COLO668 (cell line): ENCODE results near the gene COL27A1.

Experiments used
- DNase-seq: peaks from one replicate; lab custom pipeline; 2025; ENCODE audit not compliant: unreplicated experiment; lab: John Stamatoyannopoulos, UW

Gene COL27A1

DNA sequence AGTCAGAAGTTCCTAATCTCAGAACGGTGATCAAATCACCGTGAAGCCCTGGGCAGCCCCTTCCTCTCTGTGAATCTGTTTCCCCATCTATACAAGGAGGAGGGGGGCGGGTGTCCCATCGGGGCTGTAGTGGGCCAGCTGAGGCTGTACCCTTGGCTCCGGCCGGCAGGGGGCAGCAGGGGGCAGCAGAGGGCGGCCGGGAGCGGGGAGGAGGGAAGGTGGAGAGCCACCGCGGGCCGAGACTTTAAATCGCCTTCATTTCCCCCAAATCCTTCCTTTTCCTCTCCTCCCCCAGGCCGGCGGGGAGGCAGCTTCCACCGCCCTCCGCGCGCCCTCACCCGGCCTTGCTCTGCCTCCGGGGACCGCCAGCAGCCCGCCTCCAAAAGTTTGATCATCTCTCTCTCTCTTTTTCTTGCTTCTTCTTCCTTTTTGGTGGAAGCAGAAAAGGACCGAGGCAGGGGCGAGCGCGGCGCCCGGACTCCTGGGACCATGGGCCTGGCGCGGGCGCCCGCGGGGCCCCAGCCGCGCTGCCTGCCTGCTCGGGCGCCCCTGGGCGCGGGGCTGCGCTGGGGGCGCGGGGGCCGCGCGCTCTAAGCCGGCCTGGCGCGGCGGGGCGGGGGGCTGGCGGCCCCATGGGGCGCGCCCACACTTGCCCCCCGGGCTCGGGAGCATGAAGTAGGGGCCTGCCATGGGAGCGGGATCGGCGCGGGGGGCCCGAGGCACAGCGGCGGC is at the start of gene COL27A1:
Gene COL27A1, plus strand, starts transcription at position 275 of the 732 bp plus-strand sequence. Its CDS starts 414 bp downstream, at position 689.
- DNase-seq, result peak; percentile 54

DNA sequence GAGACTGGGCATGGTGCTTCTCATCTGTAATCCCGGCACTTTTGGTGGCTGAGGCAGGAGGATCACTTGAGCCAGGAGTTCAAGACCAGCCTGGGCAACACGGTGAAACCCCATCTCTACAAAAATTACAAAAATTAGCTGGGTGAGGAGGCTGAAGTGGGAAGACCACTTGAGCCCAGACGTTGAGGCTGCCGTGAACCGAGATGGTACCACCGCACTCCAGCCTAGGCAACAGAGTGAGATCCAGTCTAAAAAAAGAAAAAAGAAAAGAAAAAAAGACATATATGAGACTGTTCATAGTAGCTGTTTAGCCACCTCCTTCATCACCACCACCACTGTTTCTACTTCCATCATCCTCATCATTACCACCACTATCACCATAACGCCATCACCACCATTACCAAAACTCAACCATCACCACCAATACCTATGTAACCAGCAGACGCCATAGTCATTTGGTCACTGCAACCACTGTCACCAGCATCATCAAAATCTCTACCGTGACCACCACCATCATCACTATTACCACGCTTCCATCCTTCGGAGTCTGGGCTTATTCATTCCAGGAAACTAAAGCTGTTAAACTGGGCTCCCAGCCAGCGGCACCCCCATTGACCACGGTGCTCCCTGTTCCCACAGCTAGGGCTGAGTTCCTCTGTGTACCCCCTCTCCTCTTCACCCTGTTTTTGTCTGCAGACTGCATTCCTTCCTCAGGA is 47.9 kb upstream of the COL27A1 start:
- no peak for DNase-seq

DNA sequence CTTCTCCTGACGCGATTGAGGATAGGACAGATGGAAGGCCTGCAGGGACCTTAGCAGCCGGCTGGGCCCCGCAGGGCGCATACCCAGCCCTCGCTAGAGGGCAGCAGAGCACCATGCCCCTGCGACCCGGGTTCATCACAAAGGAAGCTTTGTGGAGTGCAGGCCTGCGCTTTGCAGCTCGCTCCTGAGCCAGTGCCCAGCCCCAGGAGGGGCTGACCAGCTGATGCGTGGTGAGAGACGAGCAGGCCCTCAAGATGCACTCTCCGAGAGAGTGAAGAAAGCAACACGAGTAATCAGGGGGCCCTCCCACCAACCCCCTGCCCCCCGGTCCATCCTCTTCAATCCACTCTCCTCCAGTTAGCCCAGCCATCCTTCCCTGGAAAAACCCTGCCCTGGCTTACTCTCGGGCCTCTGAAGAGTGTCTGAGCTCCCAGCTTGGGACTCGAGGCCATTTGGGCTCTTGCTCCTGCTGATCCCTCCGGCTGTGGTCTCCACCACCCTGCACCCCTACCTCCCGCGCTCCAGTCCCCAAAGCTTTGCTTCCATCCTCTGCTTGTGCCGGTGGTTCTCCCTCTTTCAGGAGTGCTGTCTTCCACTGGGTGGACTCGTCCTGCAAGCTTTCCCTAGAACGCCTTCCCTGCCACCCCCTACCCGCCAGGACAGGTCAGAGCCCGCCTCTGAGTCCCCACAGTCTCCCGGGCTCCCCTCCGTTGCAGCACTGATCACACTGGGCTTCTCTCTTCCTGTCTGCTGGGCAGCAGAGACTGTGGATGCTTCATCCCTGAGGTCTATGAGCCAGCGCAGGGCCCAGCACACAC is 47.1 kb upstream of the COL27A1 start:
- peak; percentile 79 for DNase-seq

DNA sequence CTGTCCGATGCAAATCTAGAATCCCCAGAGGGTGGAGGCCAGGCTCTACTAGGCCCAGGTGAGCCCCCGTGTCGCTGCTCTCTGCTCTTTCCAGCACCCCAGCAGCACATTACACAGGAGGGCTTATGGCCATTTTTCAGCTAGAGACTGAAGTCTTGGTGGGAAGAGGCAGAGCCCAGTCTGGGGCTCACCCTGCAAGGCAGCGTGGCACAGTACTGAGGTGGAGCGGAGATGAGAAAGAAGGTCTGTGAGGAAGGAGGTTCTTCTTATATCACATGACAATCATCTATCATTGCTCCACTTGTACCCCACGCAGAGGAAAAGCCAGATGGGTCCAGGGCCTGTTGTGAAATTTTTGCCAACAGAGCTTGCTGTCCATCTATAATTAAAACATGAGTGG is 46.2 kb upstream of the COL27A1 start:
- DNase-seq, result no peak

DNA sequence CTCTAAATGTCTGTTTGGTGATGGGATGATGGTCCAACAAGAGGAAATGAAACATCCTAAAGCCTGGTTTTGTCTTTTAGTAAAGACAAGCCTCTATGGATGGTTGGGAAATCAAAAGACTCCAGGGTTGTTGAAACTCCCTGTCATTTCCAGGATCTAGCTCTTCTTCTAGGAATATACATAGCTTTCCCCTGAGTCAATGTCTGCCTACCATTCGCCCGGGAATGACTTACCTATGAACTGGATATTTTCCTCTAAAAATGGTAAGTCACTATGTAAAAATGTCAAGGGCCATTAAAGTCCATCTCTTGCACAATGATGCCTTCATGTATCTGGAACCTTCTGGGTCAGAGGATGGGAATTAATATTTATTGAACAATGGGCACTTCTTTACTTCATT is 45.2 kb upstream of the COL27A1 start:
- no peak for DNase-seq

DNA sequence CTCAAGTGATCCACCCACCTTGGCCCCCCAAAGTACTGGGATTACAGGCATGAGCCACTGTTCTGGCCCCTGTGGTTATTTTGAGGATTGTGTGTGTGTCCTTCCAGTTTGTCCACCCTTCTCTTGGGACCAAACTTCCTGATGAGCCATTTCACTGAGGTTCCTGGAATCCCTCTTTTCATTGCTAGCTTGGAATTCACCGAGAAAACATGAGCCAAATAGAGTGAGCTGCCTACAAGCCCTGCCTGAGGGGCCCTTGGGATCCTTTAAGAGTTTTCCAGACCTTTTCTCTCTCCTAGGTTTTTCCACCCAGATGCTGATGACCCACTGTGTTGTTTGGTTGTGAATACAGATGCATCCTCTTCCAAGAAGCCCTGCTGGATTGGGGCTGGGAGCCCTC is 43.0 kb upstream of the COL27A1 start:
- DNase-seq, result no peak

DNA sequence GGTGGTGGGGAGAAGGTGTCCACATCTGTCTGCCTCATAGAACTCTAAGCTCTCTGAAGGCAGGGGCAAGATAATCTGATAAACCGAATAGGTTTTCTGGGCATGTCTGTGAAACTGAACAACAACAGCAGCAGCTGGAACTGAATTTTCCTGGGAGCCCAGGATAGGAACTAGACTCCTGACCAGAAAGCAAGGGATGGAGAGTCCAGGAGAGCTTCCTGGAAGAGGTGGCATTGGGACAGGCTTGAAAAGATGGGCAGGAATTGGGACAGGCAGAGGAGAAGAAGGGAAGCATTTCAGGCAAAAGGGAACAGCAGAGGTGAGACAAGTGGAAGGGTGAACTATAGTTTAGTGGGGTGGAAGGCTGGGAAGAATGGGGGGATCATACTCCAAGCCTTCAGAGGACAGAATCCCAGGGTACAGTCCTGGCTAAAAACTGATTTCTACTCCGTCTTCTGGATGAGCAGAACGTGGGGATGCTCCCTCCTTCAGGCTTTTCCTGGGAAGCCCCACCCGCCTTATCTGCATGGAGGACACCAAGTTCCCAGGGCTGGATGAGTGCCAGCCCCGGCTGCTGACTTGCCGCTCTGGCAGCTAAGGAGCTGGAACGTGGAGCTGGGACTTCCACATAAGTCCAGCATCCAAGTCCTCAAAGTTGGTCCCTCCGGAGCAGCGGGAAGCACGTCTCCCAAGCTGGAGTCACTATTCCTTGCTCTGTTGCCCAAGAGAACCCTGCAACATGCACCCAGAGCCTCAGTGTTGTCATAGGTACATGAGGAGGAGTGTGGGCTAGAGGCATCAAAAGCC is 42.4 kb upstream of the COL27A1 start:
- DNase-seq, result no peak

DNA sequence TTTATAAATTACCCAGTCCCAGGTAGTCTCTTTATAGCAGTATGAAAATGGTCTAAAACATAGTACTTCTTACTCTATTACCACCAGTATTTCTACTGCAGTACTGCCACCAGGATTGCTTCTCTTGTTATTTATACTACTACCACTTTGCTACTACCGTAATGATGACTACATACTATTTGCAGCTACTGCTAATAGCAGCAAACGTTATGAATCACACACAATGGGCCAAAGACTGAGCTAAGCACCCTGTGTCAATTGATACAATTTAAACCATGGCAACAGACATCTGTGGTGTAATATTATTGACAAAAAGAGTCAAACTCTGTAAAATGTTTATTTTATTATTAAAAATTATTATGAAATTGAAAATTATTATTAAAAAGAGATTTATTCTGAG is 41.0 kb upstream of the COL27A1 start:
- DNase-seq, result no peak

DNA sequence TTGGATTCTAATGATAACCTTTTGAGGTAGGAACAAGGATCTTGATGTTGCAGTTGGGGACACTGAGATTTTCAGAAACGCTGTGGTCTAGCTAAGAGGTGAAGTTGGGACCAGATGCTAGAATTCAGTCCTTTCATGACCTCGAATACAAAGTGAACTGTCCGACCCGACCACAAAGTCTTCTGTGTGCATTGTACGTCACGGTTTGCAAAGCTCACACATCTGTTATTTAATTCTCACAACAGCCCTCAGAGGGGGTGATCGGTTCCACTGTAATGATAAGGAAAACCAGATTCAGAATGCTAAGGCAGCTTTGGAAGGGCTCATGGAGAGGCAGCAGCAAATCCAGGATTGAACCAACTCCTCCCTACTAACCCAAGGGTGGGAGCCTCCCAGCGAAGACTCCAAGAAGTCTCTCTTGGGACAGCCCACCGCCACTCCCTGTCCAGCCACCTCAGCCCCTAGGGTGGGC is 39.6 kb upstream of the COL27A1 start:
- no peak for DNase-seq

DNA sequence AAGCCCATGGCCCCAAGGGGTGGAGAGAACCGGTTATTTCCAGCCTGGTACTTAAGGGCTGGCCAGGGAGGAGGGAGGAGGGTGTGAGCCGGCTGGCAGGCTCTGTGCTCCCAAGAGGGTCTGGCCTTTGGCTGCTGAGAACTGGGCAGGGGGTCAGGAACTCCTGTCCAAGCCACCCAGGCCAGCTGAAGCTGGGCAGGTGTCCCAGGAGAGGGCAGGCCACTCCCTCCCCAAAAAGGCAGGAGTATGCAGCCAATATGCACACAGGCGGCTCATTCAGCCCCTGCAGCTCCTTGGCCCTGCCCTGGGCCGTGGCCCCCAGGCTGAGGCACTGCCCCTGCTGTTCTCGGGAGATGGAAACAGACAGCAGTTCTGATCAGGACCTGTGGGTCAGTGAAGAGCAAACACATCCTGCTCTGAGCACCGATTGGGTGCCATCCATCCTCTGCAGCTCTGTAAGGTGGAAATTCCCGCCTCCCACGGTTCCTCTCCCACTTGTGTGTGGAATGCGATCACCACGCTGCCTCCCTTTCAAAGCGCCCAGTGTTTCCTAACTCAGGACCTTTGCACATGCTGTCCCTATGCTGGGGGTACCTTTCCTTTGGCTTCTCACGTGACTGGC is 39.1 kb upstream of the COL27A1 start:
- no peak for DNase-seq

DNA sequence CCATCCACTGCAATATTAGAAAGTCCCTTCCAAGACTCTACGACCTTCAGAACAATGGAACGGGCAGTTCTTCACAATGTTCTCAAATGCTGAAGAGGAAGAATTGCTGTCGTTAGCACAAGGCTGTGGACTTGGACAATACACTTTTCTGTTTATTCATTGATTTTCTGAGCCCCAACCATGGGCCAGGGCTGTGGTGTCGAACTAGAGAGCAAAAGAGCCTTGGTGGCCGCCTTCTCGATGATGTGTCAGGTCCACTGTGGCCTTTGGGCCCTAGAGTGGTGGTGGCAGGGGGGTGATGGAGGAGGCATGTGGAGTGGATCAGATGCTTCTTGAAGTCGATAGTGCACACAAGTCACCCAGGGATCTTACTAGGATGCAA is 37.7 kb upstream of the COL27A1 start:
- no peak for DNase-seq

DNA sequence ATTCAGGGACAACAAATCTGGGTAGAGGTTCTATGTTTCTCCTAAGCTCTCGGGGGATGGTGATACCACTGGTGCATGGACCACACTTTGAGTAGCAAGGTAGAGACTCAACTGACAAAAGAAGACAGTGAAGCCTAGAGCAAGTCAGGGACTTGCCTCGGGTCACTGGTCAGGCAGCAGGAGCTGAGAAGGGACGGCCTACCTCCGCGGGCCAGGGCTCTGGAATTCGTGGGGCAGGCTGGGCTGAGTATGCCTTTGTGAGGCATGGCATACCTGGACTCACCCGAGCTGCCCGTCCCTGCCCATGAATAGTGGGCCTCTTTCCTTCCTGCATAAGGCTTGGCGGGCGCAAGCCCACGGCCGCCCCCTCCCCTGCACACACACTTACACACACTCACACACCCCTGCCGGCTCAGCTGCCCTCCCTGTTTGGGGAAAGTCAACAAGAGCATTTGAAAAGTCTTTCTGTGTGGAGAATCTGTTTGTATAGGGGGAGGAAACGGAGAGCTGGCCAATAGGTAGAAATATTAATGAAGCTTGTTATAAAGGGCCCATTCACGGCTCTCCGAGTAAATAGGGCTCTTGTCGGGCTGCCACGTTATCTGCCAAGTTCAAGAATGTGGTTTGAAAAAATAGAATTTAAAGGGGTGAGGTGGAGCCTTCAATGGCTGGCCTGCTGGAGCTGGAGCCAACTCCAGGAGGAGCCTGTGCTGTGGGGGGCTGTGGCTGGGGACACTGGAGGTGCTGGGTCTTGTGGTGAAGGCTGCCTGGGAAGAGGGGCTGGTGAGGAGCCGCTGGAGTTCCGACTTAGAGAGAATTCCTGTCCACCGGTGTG is 37.1 kb upstream of the COL27A1 start:
- DNase-seq, result peak; percentile 39

DNA sequence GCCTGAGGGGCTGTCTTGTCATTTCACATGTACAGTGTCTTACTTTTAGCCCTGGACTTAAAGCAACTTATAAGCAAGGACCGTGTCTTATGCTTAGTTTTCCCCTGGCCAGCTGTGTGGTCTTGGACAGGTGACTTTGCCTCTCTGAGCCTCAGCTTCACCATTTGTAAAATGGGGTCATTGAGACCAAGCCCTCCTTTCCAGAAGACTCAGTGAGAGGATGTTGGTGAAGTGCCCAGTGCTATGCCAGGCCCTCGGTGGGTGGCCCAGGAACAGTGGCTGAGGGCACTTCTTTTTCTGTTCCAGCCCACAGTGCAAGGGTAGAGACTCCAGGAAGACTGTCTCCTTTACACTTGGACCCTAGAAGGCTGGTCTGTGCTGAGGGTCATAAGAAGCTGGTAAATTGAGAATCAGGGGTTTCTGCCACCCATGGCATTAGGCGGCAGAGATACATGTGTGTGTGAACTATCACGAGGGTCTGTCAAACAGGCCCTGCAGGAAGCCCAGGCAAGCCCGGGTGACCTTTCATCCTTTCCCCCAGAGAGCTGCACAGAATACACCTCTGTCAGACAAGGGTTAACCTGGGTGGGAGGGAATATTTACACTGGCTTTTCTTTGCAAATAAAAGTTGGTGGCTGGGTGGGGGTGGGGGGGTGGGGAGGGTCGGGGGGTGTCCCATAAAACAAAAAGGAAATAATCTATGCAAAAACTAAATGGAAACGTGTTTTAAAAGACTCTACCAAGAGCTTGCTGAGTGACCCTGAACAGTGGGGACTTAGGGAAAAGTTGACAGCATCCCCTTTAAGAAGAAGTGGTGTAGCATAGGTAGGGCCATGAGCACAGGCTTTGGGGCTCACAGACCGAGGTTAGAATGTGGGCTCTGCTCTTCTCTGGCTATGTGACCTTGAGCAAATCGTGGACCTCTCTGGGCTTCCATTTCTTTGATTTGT is 35.8 kb upstream of the COL27A1 start:
- no peak for DNase-seq

DNA sequence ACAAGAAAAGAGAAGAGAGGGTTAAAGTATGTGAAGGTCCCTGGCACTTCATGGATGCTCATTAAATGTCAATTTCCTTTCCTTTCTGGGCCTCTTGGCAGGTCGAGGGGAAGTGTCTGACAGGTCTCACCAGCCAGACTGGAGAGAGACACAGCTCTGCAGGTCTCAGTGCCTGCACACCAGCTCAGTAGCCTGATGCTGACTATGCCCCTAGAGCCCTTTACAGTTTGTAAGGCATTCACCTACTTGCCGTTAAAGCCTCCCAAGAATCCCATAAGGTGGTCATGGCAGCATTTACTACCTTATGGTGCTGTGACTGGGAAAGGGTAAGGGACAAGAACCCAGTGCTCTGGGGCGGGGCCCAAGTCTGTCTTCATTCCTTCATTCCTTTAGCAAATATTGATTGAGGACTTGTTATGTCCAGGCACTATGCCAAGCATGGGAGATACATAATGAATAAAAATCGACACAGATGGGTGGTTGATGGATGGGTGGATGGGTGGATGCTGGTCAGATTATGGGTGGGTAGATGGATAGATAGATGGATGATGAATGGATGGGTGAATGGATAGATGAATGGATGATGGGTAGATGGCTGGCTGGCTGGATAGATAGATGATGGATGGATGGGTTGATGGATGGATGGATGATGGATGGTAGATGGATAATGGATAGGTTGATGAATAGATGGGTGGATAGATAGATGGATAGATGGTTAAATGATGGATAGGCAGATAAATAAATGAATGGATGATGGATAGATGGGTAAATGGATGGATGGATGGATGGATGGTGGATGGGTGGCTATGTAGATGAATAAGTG is 34.9 kb upstream of the COL27A1 start:
- no peak for DNase-seq

DNA sequence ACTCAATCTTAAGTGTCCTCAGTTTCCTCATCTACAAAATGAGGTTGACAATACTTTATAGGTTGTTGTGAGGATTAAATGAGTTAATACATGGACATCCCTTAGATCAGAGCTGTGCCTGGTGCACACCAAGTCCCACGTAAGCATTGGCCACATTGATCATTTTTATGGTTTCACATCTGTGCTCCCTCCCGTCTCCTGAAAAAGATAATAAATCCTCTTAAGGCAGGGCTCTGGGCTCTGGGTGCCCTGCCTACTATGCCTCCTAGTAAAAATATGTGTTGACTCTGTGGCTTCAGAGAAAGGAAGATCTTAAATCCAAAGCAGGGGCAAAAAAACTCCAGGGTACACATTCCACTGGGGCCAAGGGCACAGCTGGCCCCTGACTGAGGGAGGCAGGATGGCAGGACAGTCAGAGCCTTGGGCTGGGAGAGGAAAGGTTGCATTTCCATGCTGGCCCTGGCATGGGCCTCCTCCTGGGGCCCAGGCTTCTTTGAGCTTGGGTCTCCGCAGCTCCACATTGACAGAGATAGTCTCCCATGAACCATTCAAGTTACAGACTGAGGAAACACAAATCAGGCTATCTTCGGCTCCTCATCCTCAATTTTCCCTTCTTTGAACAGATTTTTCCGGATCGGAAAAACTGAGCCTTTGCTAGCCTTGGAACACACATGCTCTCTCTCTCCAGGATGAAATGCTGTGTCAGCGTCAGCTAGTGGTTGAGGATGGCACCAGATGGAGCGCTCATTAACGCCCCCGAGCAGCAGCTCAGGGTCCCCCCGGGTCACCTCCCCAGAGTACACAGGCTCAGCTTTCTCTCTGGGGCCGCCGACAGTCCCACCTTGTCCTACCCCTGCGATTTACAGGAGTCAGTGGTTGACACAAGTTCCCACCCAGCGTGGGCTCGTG is 33.9 kb upstream of the COL27A1 start:
- no peak for DNase-seq
